NCI-H460 (cell line): ENCODE data around the gene COL23A1. TPM values are rescaled to one million over a fixed set of nuclear protein-coding genes. Genes with fewer than 3 reads are reported as not detected.

Experiments
- DNase-seq: peaks from one replicate; pipeline ENCODE4 v3.0.0-alpha.2; 2016; ENCODE audit warnings: low read depth; ENCODE audit errors: extremely low read depth
- total RNA-seq: library from RNA; depleted of rRNA; stranded (reverse); fragments of >200 nt; shearing (Covaris generic); gene quantifications from 2 replicates; pipeline ENCODE4 v1.2.3, GENCODE V29; 2014

COL23A1 gene
- total RNA-seq, 1 experiment from 2014 or later, result not detected

DNA sequence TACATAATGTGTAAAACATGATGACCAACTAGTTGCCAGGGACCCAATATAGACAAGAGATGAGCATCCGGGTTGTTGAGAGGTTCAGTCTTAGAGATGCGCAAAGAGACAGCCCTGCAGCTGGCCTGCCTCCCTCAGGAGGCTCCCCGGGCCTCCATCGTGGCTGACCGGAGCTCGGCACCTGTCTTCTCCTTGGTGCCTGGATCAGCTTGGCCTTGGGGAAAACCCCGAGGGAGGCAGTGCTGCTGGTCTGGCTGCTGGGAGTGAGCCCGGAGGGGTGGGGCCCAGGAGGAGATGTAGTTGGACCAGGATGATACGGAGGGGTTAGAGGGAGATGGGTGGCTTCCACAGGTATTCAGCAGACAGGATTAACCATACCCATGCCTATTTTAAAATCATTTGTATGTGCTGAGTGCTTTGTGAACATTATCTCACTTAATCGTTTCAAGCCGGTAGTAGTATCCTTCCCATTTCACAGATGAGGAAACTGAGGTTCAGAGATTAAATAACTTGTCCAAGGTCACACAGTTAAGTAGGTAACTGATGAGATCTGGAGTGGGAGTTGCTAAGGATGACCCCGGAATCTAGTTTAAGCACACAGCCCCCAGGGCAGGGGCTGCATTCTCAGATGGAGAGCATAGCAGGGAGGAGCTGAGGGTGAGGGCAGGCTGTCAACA, 173.8 kb downstream of the COL23A1 start:
- DNase-seq, result no peak

GRCh38 chr5:178415353-178415752, 174.8 kb downstream of the COL23A1 start:
- DNase-seq, result no peak

DNA sequence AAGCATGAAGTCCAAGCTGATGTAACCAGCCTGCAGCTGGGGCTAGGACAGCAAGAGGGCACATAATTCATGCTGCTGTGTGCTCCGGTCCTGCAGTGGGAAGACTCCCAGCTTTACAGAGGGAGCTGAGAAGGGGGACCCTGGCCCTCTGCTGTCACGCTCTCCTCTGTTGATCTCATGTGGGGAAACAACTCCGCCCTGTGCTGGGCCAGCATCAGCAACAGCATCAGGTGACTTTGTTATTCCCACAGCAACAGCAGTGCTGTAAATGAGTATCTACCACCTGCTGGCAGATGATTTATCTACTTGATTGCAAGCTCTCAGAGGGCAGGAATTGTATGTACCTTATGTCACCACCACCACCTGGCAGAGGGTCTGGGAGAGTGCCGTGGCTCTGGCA, 176.2 kb downstream of the COL23A1 start:
- no peak for DNase-seq

GRCh38 chr5:178411083-178411482, 179.1 kb downstream of the COL23A1 start:
- DNase-seq, result no peak

DNA sequence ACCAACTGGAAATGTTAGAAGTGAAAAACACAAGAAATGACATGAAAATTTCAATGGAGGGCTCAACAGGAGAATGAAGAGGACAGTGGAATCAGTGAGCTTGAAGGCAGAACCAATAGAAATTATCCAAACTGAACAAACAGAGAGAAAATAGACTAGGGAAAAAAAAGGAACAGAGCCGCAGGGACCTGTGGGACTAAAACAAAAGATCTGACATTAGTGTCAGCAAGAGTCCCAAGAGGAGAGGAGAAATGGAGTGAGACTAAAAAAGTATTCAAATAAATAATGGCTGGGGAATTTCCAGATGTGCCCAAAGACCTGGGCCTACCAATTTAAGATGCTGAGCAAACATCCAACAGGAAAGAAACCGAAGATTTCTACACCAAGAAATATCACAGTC, 182.5 kb downstream of the COL23A1 start:
- no peak for DNase-seq

GRCh38 chr5:178404987-178405386, 185.2 kb downstream of the COL23A1 start:
- DNase-seq, result no peak

DNA sequence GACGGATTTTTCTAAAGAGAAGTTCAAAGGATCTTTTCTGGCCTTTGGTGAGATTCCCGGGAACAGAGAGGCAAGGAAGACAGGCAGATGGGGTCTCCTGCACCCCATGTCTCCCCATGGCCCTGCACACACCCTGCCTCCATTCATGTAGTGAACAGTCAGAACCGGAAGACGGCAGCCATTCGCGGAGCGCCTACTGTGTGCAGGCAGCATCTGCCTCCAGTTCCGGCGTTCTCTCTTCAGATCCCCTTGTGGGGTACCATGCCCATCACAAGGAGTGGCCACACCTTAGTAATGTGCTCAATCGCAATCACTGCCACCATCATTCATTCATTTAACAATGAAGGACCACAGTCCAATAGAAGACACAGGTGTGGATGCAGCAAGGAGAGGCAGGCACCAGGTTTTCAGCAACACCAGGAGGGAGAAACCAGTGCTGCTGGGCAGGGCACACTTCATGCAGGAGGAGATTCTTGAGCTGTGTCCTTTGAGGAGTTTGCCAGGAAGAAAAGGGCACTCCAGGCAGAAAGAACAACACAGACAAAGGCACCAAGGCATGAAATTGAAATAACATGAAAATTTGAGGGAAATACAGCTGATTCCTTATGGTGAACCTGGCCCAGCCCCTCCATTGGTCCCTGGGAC, 186.1 kb downstream of the COL23A1 start:
- no peak for DNase-seq

GRCh38 chr5:178403351-178403750, 186.8 kb downstream of the COL23A1 start:
- no peak for DNase-seq

- no peak for DNase-seq
Observed at GRCh38 chr5:178399701-178400095, 190.5 kb downstream of the COL23A1 start.

DNA sequence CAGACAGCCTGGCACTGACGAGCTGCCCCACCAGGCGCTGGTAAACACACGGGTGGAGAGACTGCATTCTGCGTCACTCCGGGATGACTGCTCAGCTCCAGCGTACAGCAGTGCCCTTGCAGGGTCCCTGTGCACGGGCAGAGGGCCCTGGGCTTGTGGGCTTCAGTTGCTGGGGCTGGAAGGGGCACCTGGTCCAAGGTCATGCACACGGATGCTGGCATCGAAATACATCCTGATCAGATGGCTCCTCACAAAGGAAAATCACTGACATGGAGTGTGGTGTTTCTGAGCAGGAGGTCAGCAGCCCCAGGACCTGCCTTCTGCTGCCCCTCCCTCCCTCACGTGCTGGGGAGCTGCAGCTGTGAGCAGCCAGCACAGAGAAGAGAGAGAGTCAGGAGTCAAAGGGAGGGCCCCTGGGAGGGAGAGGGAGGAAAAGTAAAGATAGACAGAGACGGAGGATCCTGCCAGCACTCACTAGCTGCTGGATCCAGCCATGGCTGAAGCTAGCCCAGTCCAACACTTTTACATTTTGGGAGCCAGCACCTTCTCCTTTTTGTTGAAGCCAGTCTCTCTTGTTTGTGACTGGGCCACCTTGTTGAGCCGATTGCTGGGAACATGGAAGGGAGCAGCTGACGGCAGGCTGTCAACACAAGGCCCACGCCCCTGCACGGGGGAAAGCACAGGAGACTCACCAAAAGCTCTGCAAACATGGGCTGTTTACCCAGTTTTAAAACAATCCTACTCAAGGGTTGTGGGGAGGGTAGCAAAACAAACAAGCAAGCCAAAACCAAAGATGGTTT, 191.1 kb downstream of the COL23A1 start:
- no peak for DNase-seq

- no peak for DNase-seq
Observed at GRCh38 chr5:178396796-178397720, 193.1 kb downstream of the COL23A1 start.

DNA sequence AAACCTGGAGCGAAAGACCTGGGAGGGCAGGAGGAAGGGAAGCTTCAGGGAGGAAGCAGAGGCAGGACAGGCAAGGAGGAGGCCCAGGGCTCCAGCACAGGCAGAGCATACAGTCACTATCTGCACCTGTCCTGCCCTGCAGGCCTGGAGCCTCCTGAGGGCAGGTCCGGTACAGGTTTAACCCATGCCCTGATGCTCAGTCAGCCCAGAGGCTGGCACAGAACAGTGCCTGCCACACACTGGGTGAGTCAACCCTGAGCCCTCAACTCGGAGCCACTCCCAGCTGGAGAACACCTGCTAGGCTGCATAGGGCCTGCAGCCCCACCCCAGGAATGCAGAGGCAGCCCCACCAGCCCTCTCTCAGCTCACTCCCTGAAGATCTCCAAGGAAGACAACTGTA, 196.1 kb downstream of the COL23A1 start:
- no peak for DNase-seq

DNA sequence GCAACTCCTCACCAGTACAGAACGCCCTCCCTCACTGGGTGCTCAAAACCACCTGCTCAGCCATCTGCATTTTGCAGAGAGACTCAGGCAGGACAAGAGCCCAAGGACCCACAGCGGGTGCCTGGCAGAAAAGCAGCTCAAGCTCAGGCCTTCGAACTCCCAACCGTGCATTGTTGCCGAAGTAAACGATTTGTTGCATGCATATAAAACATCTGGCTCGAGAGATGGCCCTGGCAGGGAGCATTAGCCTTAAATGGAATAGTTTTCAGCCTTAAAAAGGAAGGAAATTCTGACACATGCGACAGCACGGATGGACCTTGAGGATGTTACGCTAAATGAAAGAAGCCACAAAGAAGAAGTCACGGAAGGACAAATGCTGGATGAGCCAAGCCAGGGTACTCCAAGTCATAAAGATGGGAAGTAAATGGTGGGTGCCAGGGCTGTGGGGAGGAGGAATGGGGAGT, 197.2 kb downstream of the COL23A1 start:
- no peak for DNase-seq

- no peak for DNase-seq
Observed at GRCh38 chr5:178392386-178392785, 197.8 kb downstream of the COL23A1 start.

DNA sequence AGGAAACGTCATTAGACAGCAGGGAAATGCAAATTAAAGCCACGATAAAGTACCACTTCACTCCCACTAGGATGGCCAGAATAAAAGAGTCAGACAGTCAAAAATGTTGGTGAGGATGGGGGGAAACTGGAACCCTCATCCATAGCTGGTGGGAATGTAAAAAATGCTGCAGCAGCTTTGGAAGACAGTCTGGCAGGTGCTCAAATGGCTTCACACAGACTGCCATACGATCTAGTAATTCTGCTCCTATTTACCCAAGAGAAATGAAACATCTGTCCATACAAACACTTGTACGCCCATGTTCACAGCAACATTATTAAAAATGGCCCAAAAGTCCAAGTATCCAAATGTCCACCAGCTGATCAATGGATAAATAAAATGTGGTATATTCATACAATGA, 198.7 kb downstream of the COL23A1 start:
- no peak for DNase-seq

- DNase-seq, result no peak
Observed at GRCh38 chr5:178389796-178390195, 200.4 kb downstream of the COL23A1 start.

DNA sequence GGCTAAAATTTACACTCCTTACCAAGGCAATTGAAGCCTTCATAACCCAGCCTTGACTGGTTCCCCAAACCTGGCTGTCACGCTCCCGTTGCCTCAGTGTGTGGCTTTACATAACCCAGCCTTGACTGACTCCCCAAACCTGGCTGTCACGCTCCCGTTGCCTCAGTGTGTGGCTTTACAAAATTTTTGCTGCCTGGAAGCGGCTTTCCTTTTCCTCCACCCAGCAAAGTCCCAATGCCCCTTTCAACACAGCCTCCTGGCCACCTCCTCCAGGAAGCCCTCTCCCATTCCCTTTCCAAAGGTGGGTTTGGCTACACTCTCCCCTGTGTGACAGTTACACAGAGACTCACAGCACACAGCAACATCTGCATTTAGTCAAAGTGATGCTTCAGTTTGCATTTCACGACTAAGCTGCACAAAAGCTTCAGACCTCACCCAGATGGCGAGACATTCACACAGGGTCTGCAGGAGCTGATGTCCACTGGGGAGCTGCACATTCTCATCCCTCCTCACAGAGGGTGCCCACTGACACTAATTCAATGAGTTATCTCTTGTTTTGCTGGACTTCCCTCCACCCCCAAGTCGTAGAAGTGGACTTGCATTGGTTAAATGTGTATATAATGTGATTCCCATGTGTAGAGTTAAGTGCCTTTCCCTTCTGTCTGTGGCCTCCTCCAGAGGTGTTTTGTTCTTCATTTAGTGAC, 201.0 kb downstream of the COL23A1 start:
- no peak for DNase-seq

- DNase-seq, result no peak
Observed at GRCh38 chr5:178388386-178389025, 201.7 kb downstream of the COL23A1 start.

- DNase-seq, result no peak
Observed at GRCh38 chr5:178387856-178388190, 202.4 kb downstream of the COL23A1 start.
